Measurements from ENCODE around the gene INSYN2B.

The INSYN2B gene

GRCh38 chr5:169922474-169922873 is 57.8 kb downstream of the INSYN2B start:
- no peak for DNase-seq

DNA sequence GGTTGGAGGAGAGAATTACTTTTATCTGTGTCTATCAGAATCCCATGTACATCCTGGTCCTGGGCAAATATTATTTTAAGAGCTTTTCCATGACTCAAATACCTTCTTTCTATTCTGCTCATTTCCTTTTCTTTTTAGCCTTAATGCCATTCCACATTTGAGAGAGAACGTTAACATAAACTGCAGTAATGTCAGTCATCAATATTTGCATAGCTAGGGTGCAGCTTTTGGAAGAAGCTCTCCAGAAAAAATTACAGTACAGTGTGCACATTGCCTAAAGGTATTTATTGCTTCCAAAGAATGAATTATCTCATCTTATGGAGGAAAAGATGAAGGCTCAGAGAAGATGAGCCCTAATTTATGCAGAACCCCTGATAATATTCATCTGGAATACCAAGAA is 58.3 kb downstream of the INSYN2B start:
- no peak for DNase-seq

DNA sequence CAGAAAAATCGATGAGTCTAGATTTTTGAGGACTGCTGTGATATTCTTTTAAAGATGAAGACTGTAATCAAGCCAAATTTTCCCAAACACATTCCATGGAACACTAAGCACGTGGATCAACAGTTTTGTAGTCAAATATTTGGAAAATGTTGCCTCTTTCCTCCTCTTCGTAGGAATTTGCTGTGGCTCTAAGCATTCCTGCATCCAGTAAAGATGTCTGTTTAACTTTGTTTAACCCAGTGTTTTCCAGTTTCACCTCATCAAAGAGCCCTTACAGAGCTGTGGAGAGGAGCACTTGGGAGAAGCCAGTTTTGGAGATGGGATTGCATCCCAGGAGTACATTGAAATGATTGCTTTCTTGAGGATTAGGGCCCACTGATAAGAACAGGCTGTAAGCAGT is 58.9 kb downstream of the INSYN2B start:
- no peak for DNase-seq

- DNase-seq = no peak
These were observed 59.8 kb downstream of the INSYN2B start for GRCh38 chr5:169920474-169920873.

- no peak for DNase-seq
These were observed 62.1 kb downstream of the INSYN2B start for GRCh38 chr5:169918228-169918627.

DNA sequence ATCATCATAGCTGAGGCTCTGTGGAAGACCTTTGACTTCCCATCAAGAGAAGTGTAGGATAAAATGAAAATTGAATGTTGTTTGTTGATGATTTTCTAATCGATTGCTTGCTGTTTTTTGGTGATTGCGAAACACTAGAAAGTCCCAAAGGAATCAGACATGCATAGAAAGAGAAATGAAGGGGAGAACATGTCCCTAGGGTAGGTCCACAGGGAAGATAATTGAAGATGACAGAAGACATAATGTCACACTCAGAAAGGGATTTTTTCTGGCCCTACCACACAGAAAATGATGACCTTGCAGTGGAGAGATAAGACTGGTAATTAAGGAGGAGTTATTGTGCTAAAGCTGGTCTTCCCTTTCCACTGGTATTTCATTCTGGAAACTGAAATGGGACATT is 62.8 kb downstream of the INSYN2B start:
- DNase-seq = no peak

- DNase-seq = no peak
These were observed 65.5 kb downstream of the INSYN2B start for GRCh38 chr5:169914766-169915165.

GRCh38 chr5:169913479-169913878 is 66.8 kb downstream of the INSYN2B start:
- DNase-seq = no peak

DNA sequence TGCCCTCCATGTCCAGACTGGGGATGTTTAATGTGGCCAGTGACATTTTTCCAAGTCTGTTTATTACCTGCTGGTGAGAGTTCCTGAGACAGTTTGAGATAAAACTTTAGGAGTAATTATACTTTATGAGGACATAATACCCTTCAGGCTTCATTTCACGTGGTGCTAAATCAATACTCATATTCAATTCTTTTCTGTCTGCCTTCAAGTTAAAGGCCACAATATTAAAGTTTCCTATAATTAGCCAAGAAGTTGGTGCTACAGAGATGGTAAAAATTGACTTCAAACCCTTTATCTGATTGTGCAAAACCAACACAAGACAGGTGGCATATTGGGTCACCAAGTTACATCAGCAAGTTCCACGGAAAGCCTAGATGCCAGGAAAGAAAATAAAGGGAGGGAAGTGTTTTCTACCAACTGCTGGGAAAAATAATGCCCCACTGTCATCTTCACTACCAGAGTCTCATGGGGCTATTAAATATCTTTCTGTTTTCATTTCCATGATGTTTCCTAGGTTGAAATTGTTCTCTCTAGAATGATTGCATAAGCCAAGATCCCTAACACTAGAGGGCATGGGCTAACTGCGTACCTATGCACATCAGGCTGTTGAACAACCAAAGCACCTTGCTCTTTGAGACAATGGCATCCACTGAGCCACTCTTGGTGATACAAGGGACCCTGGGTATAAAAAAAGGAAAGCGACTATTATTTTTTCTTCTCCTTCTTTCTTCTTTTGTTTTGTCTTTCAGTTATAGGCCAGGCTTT is 68.7 kb downstream of the INSYN2B start:
- no peak for DNase-seq

DNA sequence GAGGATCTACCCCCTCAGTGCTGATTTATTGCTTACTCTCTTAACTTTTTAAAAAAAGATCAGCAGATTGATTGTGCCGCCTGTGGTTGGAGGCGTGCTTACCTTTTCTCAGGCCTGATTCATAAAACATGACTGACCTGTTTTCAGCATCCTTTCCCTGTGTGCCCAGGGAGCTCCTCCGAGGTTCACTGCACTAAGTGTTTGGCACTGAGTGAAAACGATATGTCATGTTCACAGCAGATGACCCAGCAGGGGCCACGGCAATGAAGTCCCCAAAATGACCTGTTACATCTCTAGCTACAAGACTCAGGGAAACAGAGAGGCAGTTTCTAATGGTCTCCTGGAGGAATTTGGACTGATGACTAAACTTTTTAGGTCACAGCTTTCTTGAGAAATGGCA is 69.9 kb downstream of the INSYN2B start:
- no peak for DNase-seq

- DNase-seq = no peak
These were observed 70.3 kb downstream of the INSYN2B start for GRCh38 chr5:169909945-169910344.

GRCh38 chr5:169908864-169909263 is 71.4 kb downstream of the INSYN2B start:
- no peak for DNase-seq

DNA sequence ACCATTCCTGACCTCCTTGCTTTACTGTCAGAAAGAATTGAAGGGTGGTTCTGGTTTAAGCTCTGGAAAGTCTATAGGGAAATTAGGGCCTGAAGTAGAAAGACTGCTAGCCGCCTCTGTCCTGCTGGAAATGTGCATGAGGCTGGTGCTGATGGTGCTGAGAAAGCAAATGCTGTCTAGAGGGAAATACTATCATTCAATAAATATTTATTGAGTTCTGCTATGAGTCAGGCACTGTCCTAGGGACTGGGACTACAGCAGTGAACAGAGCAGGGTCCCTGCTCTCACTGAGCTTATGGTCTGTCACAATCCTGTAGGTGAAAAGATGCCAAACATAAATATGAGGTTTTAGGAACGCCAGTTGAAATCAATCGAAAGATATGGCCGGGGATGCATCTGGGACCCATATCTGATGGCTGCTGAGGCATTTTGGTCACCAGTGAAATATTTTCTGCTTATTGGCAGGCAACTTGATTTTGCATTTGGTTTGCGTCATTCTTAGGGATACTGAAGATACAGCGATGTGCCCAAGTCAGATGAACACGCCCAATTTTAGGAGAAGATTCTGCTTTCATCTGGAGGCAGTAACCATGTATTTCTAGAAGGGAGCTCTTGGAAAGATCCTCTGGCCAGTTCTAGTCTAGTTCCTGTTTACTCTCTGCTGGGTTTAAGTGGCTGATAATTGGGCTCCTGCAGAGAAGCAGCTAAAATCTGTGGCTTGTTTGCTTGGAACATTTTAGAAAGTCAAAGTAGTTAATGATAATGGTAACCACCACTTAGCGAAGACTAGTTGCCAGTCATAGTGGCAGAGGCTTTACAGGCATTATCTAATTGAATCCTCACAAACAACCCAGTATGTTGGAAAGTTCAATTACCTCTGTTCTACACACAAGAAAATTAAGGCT is 73.3 kb downstream of the INSYN2B start:
- peak; percentile 65 for DNase-seq

- DNase-seq = no peak
These were observed 75.3 kb downstream of the INSYN2B start for GRCh38 chr5:169905017-169905416.

DNA sequence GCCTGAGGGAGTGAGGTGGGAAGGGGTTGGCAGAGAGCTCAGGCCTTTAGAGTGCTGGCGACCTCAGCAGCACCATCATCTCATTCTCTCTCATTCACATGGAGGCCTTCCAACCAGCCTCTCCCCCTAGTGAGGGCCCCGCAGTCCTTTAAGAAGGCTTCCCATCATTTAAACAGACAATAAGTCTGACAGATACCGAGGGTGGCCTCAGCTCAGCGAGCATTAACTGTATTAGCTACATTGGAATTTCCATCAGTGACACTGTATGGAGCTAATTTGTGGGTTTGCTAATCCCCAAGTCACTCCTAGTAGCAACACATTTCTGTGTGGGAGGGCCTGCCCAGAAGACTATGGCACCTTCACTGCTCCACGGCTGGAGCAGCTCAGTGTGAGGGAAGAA is 75.8 kb downstream of the INSYN2B start:
- DNase-seq = no peak

- DNase-seq = no peak
These were observed 76.2 kb downstream of the INSYN2B start for GRCh38 chr5:169904059-169904458.

DNA sequence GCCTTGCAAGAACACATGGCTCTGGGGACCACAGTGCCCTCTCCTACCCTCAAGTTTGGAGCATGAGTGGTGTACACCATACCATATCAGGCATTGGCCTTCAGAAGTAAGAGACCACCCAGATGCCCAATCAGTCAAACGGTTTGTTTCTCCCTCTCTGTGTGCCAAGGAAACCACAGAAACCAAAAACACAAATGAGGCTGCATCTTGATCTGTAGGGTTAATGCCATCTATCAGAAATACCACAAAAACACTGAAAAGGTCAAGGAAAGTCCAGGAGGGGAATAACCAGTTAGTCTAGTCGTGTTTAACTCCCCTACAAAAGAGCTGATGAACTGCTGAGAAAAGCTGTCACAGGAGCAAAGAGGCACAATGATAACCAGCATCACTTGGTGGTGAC is 78.4 kb downstream of the INSYN2B start:
- no peak for DNase-seq

GRCh38 chr5:169897481-169897880 is 82.8 kb downstream of the INSYN2B start:
- no peak for DNase-seq

DNA sequence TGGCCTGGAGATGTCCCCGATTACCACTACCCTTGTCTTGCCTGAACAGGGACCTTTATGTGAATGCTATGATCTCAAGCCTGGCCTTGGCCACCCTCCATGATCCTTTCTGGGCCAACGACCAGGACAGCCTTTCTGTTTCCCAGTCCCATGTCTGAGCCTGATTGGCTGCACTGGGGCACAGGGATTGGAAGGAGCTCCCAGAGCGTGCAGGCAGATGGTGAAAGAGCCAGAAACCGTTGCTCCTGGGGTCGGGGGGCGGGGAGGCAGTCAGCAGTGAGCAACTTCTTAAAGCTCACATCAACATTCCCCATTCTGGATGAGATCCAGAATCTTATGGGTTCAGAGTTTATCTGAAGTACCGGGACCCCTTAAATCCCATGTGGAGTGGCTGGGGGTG is 84.4 kb downstream of the INSYN2B start:
- DNase-seq = no peak

- DNase-seq = no peak
These were observed 86.7 kb downstream of the INSYN2B start for GRCh38 chr5:169893571-169893970.

GRCh38 chr5:169893010-169893409 is 87.3 kb downstream of the INSYN2B start:
- DNase-seq = no peak

DNA sequence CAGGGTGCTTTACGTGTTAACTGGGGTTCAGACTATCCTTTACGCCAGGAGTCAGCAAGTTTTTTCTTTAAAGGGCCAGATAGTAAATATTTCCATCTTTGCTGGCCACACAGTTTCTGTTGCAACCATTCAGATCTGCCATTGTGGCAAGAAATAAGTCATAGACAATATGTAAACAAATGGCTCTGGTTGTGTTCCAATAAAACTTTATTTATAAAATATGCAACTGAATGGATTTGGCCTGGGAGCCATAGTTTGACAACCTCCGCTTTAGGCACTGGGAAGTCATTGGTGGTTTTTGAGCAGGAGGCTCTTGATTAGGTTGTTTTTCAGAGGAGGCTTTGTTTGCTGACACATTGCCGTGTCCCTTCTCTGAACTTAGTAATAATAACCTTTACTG is 90.7 kb downstream of the INSYN2B start:
- DNase-seq = no peak

- DNase-seq = no peak
These were observed 93.6 kb downstream of the INSYN2B start for GRCh38 chr5:169886677-169887076.

GRCh38 chr5:169886033-169886432 is 94.3 kb downstream of the INSYN2B start:
- DNase-seq = no peak

Measured in NCI-H774 (cell line).